Dermis blood vessel endothelial cell (primary cell): Measurements from ENCODE around the gene SMAD9. TPM values are rescaled to one million over a fixed set of nuclear protein-coding genes. Genes with fewer than 3 reads are reported as not detected.

Experiments
- DNase-seq: peaks from one replicate; pipeline ENCODE4 v3.0.0; 2010
- total RNA-seq: library from RNA; depleted of rRNA; stranded (reverse); fragments of >200 nt; gene quantifications from 2 replicates; pipeline ENCODE4 v1.2.3, GENCODE V29; 2014

Gene SMAD9
- total RNA-seq: 11.1 and 24.9 TPM in 2 replicates

DNA sequence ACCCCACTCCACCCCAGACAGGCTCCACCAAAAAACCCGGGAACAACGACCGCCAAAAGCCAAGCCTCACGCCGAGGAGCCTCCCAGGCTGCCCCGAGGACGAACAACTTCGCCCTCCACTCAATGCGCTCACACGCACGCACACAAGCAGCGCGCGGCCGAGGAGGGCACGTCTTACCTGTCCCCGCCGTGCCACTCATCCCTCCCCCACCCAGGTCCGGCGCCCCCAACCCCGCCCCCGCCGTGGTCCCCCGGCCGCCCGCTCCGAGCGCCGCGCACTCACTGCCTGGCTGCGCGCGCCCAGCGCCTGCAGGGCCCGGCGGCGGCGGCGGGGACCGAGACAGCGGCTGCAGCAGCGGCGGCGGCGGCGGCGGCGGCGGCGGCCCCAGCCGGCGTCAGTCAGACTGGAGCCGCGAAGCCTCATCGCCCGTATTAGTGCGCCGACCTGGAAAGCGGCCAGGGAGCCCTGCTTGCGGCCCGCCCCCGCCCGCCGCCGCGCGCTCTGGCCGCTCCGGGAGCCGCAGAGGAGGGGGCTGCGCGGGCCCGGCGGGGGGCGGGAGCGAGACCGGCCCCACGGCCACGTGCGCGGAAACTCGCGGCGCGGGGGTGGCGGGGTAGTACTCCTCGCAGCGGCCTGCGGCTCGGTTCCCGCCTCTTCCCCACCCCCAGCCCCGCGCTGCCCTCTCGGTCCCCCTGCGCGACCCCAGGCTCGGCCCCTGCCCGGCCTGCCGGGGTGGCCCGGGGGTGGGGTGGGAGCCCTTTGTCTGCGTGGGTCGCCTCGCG, at the start of gene SMAD9:
SMAD9 (minus strand) TSS at position 406 of the 783 bp plus-strand sequence. CDS start 40,549 bp downstream, outside the sequence.
- peak; percentile 83 for DNase-seq

DNA sequence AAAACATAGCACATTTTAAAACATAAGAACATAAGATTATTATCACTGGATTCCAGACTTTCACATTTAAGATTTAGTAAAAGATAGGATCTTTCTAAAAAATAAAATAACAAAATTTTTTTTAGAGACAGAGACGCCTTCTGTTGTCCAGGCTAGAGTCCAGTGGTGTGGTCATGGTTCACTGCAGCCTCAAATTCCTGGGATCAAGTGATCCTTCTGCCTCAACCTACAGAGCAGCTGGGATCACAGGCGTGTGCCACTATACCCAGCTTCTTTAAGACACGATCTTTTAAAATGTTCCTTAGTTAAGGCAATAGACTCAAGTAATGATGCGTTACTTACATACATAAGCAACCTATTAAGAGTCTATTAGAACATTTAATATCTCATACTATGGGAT, 46.4 kb upstream of the SMAD9 start:
- no peak for DNase-seq

- peak; percentile 95 for DNase-seq
Observed at GRCh38 chr13:36965767-36966166, 45.7 kb upstream of the SMAD9 start.

GRCh38 chr13:36959456-36960116, 39.5 kb upstream of the SMAD9 start:
- DNase-seq: no peak

DNA sequence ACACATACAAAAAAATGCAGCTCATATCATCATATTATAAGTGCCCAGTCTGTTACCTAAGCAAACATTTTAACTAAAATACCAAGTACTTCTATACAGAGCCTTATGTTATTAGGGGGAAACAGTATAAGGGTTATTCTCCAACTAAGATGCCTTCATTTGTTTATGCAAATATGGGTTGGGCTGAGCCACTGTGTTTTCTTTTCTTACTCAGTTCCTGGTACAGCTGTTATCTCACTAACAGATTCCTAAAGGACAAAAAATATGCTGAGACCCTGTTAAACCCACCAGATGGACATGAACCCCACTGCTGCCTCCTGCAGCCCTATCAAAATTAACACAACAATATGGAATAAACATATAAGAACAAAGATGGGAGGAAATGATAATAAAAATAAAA, 34.5 kb upstream of the SMAD9 start:
- peak; percentile 13 for DNase-seq

DNA sequence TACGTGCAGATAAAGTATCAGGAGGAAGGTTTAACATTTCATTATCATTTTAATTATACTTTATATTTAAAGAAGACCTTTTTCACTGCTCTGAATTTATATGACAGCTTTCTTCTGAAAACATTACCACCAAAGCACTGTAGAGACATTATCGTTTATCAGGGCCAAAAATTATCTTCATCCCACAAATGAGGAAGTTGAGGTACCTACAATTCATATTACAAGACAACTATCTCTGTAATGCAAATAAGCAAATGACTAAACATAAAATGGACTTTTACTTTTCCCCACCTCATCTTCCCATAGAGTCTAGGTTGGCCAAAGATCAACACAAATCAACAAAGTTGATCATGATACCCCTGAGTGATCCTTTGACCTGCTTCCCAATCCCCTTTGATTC, 30.9 kb upstream of the SMAD9 start:
- DNase-seq: no peak

GRCh38 chr13:36950330-36950729, 30.3 kb upstream of the SMAD9 start:
- no peak for DNase-seq

- DNase-seq: peak; percentile 52
Observed at GRCh38 chr13:36945078-36945477, 25.0 kb upstream of the SMAD9 start.

- DNase-seq: no peak
Observed at GRCh38 chr13:36925603-36926002, 5.6 kb upstream of the SMAD9 start.

DNA sequence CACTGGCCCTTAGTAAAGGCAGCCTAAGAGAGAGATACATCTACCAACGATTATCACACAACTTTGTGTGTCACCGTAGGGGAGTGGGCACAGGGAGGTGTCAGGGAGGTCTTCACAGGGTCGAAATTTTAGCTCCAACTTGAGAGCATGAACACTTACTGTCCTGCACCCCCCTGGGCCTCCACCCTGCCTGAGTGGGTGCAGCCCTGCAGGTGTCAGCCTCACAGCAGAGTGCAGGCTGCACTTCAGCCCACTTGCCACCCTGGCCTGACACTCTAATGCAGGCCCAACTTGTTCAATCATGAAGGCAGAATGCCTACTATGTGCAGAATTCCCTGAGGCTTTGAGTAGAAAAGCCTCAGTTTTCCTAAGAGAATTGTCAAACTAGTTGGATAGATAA, 4.0 kb upstream of the SMAD9 start:
- no peak for DNase-seq

- no peak for DNase-seq
Observed at GRCh38 chr13:36921631-36922301, 1.7 kb upstream of the SMAD9 start.

GRCh38 chr13:36920616-36921185, 663 bp upstream of the SMAD9 start:
- no peak for DNase-seq

DNA sequence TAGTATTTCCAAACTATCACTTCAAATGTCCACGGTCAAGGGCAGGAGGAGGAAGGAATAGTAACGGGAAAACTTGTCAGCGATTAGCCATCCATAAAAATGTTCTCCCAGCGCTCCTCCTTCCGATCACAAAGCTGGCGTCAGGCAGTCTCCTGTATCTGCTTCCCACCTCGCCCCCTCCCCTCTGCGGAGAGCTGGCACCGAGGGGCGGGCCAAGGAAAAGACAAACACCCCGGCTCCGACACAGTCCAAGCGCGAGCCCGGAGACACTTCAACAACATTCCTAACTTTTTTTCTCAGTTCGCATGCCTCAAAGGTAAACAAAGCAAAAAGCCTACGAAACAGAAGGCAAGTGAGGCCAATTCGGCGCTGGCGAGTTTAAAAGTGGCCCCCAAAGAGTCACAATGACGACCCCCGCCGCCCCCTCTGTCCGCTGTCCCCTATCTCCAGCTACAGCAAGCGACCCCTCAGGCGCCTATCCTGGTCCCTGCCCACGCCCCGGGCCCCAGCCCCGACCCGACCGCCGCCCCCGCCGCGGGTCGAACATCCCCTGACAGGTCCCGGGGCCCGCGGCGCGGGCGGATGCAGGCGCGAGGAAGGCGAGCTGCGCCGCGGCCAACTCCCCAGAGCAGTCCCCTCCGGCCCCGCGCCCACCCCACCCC, 736 bp downstream of the SMAD9 start:
- DNase-seq: peak; percentile 65

DNA sequence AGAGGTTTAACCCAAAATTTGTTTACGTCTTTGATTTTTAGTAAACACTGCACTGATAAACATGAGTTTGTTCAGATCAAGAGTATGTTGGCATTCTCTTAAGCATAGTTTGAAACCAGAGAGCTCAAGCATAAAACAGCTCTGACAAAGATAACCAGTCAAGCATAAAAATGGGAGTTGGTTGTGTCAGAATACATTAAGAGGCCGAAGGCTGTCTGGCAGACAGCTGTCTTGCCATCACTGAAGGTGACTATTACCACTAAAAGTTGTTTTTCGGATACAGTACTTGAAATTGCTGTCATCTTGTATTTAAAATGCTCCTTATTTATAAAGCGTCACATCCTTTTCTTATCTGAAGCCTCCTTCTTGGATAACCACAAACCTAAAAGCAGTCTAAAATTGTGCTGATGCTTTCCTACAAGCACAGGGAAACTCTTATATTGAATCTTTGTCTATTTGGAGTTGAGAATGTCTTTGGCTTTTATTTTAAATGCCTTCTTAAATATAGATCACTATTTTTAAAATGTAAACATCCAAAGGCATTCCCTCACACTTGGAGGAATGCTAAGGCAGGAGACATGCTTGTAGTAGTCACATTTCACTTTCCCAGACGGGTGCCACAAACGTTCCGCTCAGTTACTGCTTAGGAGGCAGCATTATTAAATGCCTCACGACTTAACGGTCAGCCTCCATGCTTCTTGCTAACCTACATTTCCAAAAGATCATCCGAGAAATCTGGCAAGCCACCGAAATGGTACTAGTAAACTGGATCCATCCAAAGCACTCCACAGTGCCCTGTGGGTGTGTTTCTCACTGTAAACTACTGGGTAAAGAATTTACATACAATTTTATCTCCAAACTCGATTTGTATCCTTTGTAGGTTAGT, 1.5 kb downstream of the SMAD9 start:
- DNase-seq: peak; percentile 49

DNA sequence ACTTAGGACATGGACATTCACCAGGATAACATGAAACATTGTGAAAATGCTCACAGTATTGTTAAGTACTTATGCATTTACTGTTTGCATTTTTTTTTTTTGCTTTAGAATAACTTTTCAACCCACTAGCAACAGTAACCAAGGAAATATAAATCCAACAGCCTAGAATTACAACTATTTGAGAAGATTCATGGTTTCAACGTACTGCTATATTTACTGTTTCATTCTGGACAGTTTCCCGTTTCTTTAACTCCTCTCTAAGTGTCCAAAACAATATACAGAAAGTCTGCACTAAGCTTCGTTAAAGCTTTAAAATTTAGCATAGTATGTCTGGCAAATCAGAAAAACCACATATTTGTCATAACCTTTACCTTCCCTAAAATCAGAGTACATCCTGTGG, 2.7 kb downstream of the SMAD9 start:
- DNase-seq: no peak

GRCh38 chr13:36915896-36916640, 4.0 kb downstream of the SMAD9 start:
- no peak for DNase-seq

DNA sequence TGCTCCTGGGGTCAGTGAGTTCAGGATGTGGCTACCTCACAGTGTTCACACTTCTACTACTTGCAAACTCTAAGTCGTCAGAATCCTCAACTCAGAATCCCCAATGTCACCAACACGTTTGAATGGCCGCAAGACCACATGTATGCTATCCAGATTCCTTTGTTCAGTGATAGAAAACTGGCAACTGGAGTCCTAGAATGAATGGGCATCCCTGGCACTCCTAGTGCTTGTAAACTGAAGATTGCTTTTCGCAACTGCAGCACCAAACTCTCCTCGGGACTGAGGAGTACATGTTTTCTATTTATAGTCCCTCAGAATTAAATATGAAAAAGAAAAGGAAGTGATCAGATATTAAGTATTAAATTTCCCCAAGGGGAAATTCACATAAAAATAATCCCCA, 4.9 kb downstream of the SMAD9 start:
- DNase-seq: no peak

GRCh38 chr13:36914648-36915047, 5.4 kb downstream of the SMAD9 start:
- DNase-seq: no peak

DNA sequence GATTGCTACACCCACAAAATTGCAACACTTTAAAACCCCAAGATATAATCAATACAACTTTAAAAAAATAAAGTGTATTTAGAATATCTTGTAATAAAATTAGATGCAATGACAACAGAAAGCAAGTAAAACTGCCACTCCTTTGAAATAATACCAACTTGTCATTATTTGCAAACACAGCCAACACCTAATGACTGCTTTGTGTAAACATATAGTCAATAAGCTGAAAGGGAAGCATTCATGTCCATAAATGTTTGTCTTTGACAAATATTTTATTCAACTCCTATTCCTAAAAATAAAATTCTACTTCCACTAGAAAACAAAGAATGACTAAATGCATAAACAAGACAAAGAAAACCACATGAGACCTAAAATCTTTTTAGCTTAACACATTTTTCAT, 6.6 kb downstream of the SMAD9 start:
- DNase-seq: no peak

GRCh38 chr13:36912973-36913372, 7.1 kb downstream of the SMAD9 start:
- no peak for DNase-seq

GRCh38 chr13:36912369-36912768, 7.7 kb downstream of the SMAD9 start:
- DNase-seq: peak; percentile 35
